ENCODE data around the gene PLVAP. TPM values are rescaled to one million over a fixed set of nuclear protein-coding genes. Genes with fewer than 3 reads are reported as not detected.

The PLVAP gene
- total and polyA plus RNA-seq, 9 of the 15 experiments (the other 6 are each of a cell fraction or from before 2014, with no cell fraction given) = 0.09 to 0.84 (median 0.51) TPM; not detected in 4

GRCh38 chr19:17325133-17325532, 52.0 kb downstream of the PLVAP start:
- peaks cover 29% of the 10 kb centered on the region for H3K36me3 ChIP-seq (ENCODE audit: control insufficient read depth, insufficient read depth, low read length)
- CTCF ChIA-PET (ENCODE audit: low intra/inter-chr PET ratio) = no interaction called here
- H3K79me2 ChIP-seq (ENCODE audit: control insufficient read depth, insufficient read depth, low read length) = no peaks in the 10 kb centered on the region
- no peak overlapping the region for H3K4me2 ChIP-seq (ENCODE audit: insufficient read depth, low read length)
- H4K20me1 ChIP-seq (replicated peaks; ENCODE audit: control insufficient read depth, insufficient read depth, low read length) = no peaks in the 10 kb centered on the region; the same call in 1 of the 2 replicates
- H3K27me3 ChIP-seq (ENCODE audit: control insufficient read depth in 2 of 2, insufficient read depth in 2 of 2, low read length in 2 of 2) = no peaks in the 10 kb centered on the region
- no peak overlapping the region for H3K4me3 ChIP-seq
- BruUV-seq (replicated peaks) = no TSS peak
- peaks cover 4% of the 10 kb centered on the region for H3K9me1 ChIP-seq (ENCODE audit: control insufficient read depth, insufficient read depth, low read length)
- TF ChIP-seq CHD2 (IDR thresholded peaks at IDR 0.05; ENCODE audit: low read depth, low read length) (no peak), ZBTB33 (CRISPR knock-in tag; IDR thresholded peaks at IDR 0.05) (peak; percentile 97), ZNF282 (CRISPR knock-in tag; IDR thresholded peaks at IDR 0.05) (no peak), TCF7L2 (IDR thresholded peaks at IDR 0.05; ENCODE audit: low read depth, low read length) (no peak), PRDM10 (IDR thresholded peaks at IDR 0.05; ENCODE audit: partially characterized antibody) (no peak), ZNF263 (CRISPR knock-in tag; IDR thresholded peaks at IDR 0.05; ENCODE audit: borderline replicate concordance) (peak; percentile 49; the same call in 1 of the 2 replicates), CXXC5 (CRISPR knock-in tag; IDR thresholded peaks at IDR 0.05) (no peak)
- POLR2A ChIA-PET = interaction anchor here (0.5 to 6.9 kb wide), 4 partner anchors 9 to 64 kb away, joined by 3 to 41 read pairs (median 4); partner anchors contain the start of genes ANO8 and DDA1
- in situ Hi-C loops (cut with MboI) (no loop called here), intact Hi-C loops (cut with micrococcal nuclease) (no loop called here)
- no peak for DNase-seq (ENCODE audit: extremely low read depth in 1 of 4, low spot score in 3 of 4)
- H3K9me3 ChIP-seq (replicated peaks; ENCODE audit: control insufficient read depth, insufficient read depth, low read depth, low read length) = no peaks in the 10 kb centered on the region
- H3K4me1 ChIP-seq (replicated peaks in 1 of 2; ENCODE audit: control insufficient read depth in 2 of 2, insufficient read depth in 2 of 2, low read length in 2 of 2) = peaks cover 3 to 57% of the 10 kb centered on the region in 2 experiments; a peak in 4 of 5 replicates
- FAIRE-seq = no peak
- ATAC-seq = no peak
- H2AFZ ChIP-seq (ENCODE audit: low read depth, low read length) = no peak overlapping the region
- H3K27ac ChIP-seq (ENCODE audit: extremely low read depth, low read depth, low read length) = no peak overlapping the region
- 87% methylated on average over 16 of the region's 20 CpGs for WGBS (ENCODE audit: insufficient coverage, low coverage, missing lambda C conversion rate)
- H3K9ac ChIP-seq (ENCODE audit: insufficient read depth in 1 of 2, low read depth in 2 of 2, low read length in 2 of 2) = no peak overlapping the region

All from K562 (cell line).